K562 (cell line): ENCODE results near the gene LUZP4. TPM values are rescaled to one million over a fixed set of nuclear protein-coding genes. Genes with fewer than 3 reads are reported as not detected.

Experiments
- ATAC-seq: fragments of 200-7000 bp; cut with Tn5 transposase; 3 replicates; pipeline ENCODE4 v1.9.1; 2020; ENCODE audit warnings: moderate library complexity
- BruUV-seq: library from RNA; stranded (reverse); fragments of 400-500 nt; replicated peaks from 2 replicates; lab custom pipeline; 2021; lab: Mats Ljungman, UMichigan
- CTCF ChIA-PET: fragments of 300-600 bp; formaldehyde crosslinking; extraction: SDS; loops from one replicate; lab custom pipeline; 2021; ENCODE audit warnings: low intra/inter-chr PET ratio; lab: Yijun Ruan, JAX
- POLR2A ChIA-PET: fragments of 300-600, 350-650 bp; sonication (Branson Sonifier 250); formaldehyde crosslinking; extraction: SDS; loops from one replicate; lab custom pipeline; 2021; ENCODE audit warnings: antibody characterized with exemption, inconsistent platforms; lab: Yijun Ruan, JAX
- DNase-seq, 4 experiments: peaks; one replicate each; pipeline versions ENCODE4 v3.0.0 to v3.0.0-alpha.2; 2011 to 2018; ENCODE audit warnings: low spot score in 3 of 4, mixed read lengths in 3 of 4; ENCODE audit errors: extremely low read depth in 1 of 4
- FAIRE-seq: peaks from 2 replicates; lab custom pipeline; 2011; peaks lifted over from hg19 to GRCh38; lab: Jason Lieb, UNC
- H2AFZ ChIP-seq: 2 replicates; pipeline ENCODE4 v1.6.0; 2011; ENCODE audit warnings: low read depth, low read length, control low read depth, inconsistent platforms
- H3K27ac ChIP-seq: fragments of 200-600 bp; 3 replicates; pipeline ENCODE4 v1.8.0; 2011; ENCODE audit warnings: low read depth, mild to moderate bottlenecking, control low read depth, inconsistent platforms, low read length, moderate library complexity, mixed read lengths; ENCODE audit errors: extremely low read depth
- H3K27me3 ChIP-seq, 2 experiments: fragments of 300-600 bp in 1 of 2; 2 replicates in 1 of 2; 3 replicates in 1 of 2; pipeline versions ENCODE4 v1.6.0 to v1.8.0; 2011; ENCODE audit warnings: inconsistent platforms in 2 of 2, low read length in 2 of 2, mild to moderate bottlenecking in 1 of 2, mixed read lengths in 1 of 2, moderate library complexity in 1 of 2; ENCODE audit not compliant: control insufficient read depth in 2 of 2, insufficient read depth in 2 of 2
- H3K36me3 ChIP-seq: fragments of 300-600 bp; 3 replicates; pipeline ENCODE4 v1.8.0; 2011; ENCODE audit warnings: mild to moderate bottlenecking, low read length, inconsistent platforms; ENCODE audit not compliant: control insufficient read depth, insufficient read depth
- H3K4me1 ChIP-seq, 2 experiments: fragments of 200-600 bp in 1 of 2; replicated peaks in 1 of 2; 2 replicates in 1 of 2; 3 replicates in 1 of 2; pipeline versions ENCODE4 v1.5.1 to v1.8.0; 2011; ENCODE audit warnings: inconsistent platforms in 2 of 2, low read length in 2 of 2, mild to moderate bottlenecking in 1 of 2, mixed read lengths in 1 of 2, moderate library complexity in 1 of 2; ENCODE audit not compliant: control insufficient read depth in 2 of 2, insufficient read depth in 2 of 2
- H3K4me2 ChIP-seq: 2 replicates; pipeline ENCODE4 v1.6.1; 2011; ENCODE audit warnings: low read length, control low read depth, inconsistent platforms, mixed read lengths; ENCODE audit not compliant: insufficient read depth
- H3K4me3 ChIP-seq: fragments of 200-600 bp; sonication (generic), shearing (Covaris generic); 2 replicates; pipeline ENCODE4 v1.5.1; 2016; ENCODE audit warnings: control low read depth, inconsistent platforms
- H3K79me2 ChIP-seq: fragments of 200-600 bp; 3 replicates; pipeline ENCODE4 v1.8.0; 2011; ENCODE audit warnings: low read length, inconsistent platforms; ENCODE audit not compliant: control insufficient read depth, insufficient read depth
- H3K9ac ChIP-seq, 2 experiments: 2 replicates each; pipeline versions ENCODE4 v1.6.0 to v1.6.1; 2011; ENCODE audit warnings: low read depth in 2 of 2, low read length in 2 of 2, control low read depth in 1 of 2, inconsistent platforms in 1 of 2, mild to moderate bottlenecking in 1 of 2, mixed read lengths in 1 of 2; ENCODE audit not compliant: insufficient read depth in 1 of 2
- H3K9me1 ChIP-seq: one replicate; pipeline ENCODE4 v1.6.0; 2011; ENCODE audit warnings: inconsistent platforms, mild to moderate bottlenecking, low read length, moderate library complexity; ENCODE audit not compliant: control insufficient read depth, insufficient read depth
- H3K9me3 ChIP-seq: replicated peaks from 2 replicates; pipeline ENCODE4 v1.5.1; 2011; ENCODE audit warnings: low read depth, low read length, inconsistent platforms; ENCODE audit not compliant: control insufficient read depth, insufficient read depth
- H4K20me1 ChIP-seq: replicated peaks from 2 replicates; pipeline ENCODE4 v1.6.1; 2011; ENCODE audit warnings: low read length, inconsistent platforms, mixed read lengths; ENCODE audit not compliant: control insufficient read depth, insufficient read depth
- ELK1 ChIP-seq: sonication (generic); formaldehyde crosslinking; IDR thresholded peaks from 2 replicates; pipeline ENCODE4 v1.8.1; 2022; ENCODE audit warnings: missing genetic modification reagents
- EP300 ChIP-seq: IDR thresholded peaks from 2 replicates; pipeline ENCODE4 v1.6.1; 2012; ENCODE audit warnings: low read length, improper control_type of control experiment
- HDGF ChIP-seq: fragments of 450-650 bp; IDR thresholded peaks from 2 replicates; pipeline ENCODE4 v1.6.1; 2016
- NCOR1 ChIP-seq: fragments of 450-650 bp; IDR thresholded peaks from 2 replicates; pipeline ENCODE4 v1.6.1; 2016; ENCODE audit warnings: mild to moderate bottlenecking, moderate library complexity
- NFE2 ChIP-seq: IDR thresholded peaks from 2 replicates; pipeline ENCODE4 v1.6.1; 2014; ENCODE audit warnings: antibody characterized with exemption, low read depth
- NFXL1 ChIP-seq: fragments of 450-650 bp; formaldehyde crosslinking; IDR thresholded peaks from 2 replicates; pipeline ENCODE4 v1.4.0; 2021; ENCODE audit warnings: mild to moderate bottlenecking
- SRSF1 ChIP-seq: fragments of 200-400 bp; formaldehyde crosslinking; IDR thresholded peaks from 2 replicates; pipeline ENCODE4 v1.6.1; 2017; ENCODE audit warnings: mild to moderate bottlenecking, low read depth, low read length, moderate library complexity
- ZNF551 ChIP-seq: fragments of 250-450 bp; sonication (Bioruptor Pico); IDR thresholded peaks from 2 replicates; pipeline ENCODE4 v1.5.0; 2021; ENCODE audit warnings: mild to moderate bottlenecking, moderate library complexity
- WGBS: fragments of 100-300 bp; shearing (Covaris generic); methylation state at CpG from one replicate; pipeline ENCODE4 v1.1.6; 2016; ENCODE audit warnings: low coverage, mixed read lengths; ENCODE audit not compliant: insufficient coverage; ENCODE audit errors: missing lambda C conversion rate; 5-methylcytosine and 5-hydroxymethylcytosine counted together
- in situ Hi-C: fragments of 300-500 bp; cut with MboI; formaldehyde crosslinking; loops from 4 replicates; pipeline ENCODE4 v1.15.0; 2018; ENCODE audit warnings: inconsistent platforms, mixed read lengths
- intact Hi-C: fragments of 100-400 bp; cut with micrococcal nuclease; formaldehyde crosslinking; loops from 2 replicates; pipeline ENCODE4 v1.14.2; 2022
- polyA plus RNA-seq, 8 experiments: library from polyadenylated mRNA; depleted of rRNA in 4 of 8; stranded (reverse) in 5 of 8; unstranded in 3 of 8; fragments of >200 nt; fragmentation: Nextera tagmentation in 2 of 8; fragmentation: Illumina TruSeq in 1 of 8; extraction: Ambion mirVana in 2 of 8; extraction: Trizol in 1 of 8; gene quantifications; 2 replicates each; pipeline versions ENCODE4 v1.2.1 to v1.2.3, GENCODE V29; 2011 to 2014; ENCODE audit warnings: inconsistent platforms in 1 of 8, missing spikeins in 1 of 8
- total RNA-seq, 7 experiments: library from RNA; depleted of rRNA in 6 of 7; stranded (reverse); fragments of >200 nt in 6 of 7; fragmentation: Illumina TruSeq in 2 of 7; extraction: Trizol in 2 of 7; gene quantifications; 2 replicates each; pipeline versions ENCODE4 v1.2.1 to v1.2.3, GENCODE V29; 2011 to 2021; ENCODE audit warnings: low replicate concordance in 1 of 7

The LUZP4 gene
- total and polyA plus RNA-seq, 9 of the 15 experiments (the other 6 are each of a cell fraction or from before 2014, with no cell fraction given), result 0.16 to 1.1 (median 0.36) TPM

GRCh38 chrX:115297189-115297588 is 7.7 kb downstream of the LUZP4 start:
- Histone ChIP-seq H3K4me3 (no peak overlapping the region), H3K4me2 (no peak overlapping the region), H2AFZ (no peak overlapping the region), H3K27me3 (no peaks in the 10 kb centered on the region), H3K79me2 (no peaks in the 10 kb centered on the region), H3K27ac (no peak overlapping the region), H3K9me1 (no peaks in the 10 kb centered on the region), H3K9ac (no peak overlapping the region), H3K9me3 (no peaks in the 10 kb centered on the region), H3K36me3 (no peaks in the 10 kb centered on the region), H4K20me1 (no peaks in the 10 kb centered on the region), H3K4me1 (no peaks in the 10 kb centered on the region)
- POLR2A ChIA-PET, result no interaction called here
- no peak for TF ChIP-seq NFXL1 (CRISPR knock-in tag)
- no peak for TF ChIP-seq NCOR1
- no peak for TF ChIP-seq SRSF1
- TF ChIP-seq ZNF551 (CRISPR knock-in tag), result no peak
- TF ChIP-seq EP300, result no peak
- no peak for TF ChIP-seq ELK1 (CRISPR knock-in tag)
- no peak for TF ChIP-seq HDGF
- no peak for TF ChIP-seq NFE2
- DNase-seq (no peak), ATAC-seq (no peak), FAIRE-seq (no peak)
- intact Hi-C loops (no loop called here), in situ Hi-C loops (no loop called here)
- no TSS peak for BruUV-seq
- CTCF ChIA-PET, result no interaction called here
- 0% methylated on average over 1 of the region's 1 CpG for WGBS
